ENCODE data around the gene SLC37A3.

GRCh38 chr7:140325600-140325999 is 72.7 kb downstream of the SLC37A3 start:
- TF ChIP-seq CTCF (IDR thresholded peaks at IDR 0.05) = no peak
- TF ChIP-seq POLR2A (IDR thresholded peaks at IDR 0.05) = no peak
